Measurements from ENCODE around the gene HAX1.
"Not testable (repeated sequence)": the region's sequence is repeated elsewhere in the genome, so short reads cannot be mapped to it uniquely, and the experiment has no call there.

Gene HAX1

DNA sequence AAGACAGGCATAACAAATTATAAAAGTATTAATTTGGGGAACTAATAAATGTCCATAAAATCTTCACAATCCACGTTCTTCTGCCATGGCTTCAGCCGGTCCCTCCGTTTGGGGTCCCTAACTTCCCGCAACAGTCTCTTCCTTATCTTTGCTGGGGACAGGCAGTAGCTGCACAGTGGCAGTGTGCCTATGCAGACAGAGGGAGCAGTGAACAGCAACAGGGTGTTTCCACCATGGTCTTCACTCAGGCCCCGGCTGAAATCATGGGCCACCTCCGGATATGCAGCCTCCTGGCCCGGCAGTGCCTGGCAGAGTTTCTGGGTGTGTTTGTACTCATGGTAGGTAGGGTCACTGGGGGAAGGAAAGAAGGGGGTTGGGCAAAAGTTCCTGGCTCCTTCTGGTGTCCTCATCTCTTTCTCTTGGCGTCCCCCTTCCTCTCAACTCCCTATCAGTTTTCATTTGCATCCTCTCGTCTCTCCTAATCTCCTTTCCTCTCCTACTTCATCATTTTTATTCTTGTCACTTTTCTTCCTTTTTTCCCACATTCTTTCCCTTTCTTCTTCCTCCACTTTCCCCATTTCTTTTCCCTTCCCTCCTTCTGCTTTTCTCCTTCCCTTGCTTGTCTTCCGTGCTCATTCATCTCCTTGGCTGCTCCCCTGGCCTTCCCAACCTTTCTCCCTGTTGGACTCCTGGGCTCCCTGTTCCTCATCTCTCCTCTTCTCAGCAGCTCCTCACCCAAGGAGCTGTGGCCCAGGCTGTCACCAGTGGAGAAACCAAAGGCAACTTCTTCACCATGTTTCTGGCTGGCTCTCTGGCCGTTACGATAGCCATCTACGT is 40.0 kb downstream of the HAX1 start:
- not testable (repeated sequence) for H3K4me1 ChIP-seq (ENCODE audit: control insufficient read depth, insufficient read depth, low read length); H3K4me3 ChIP-seq (ENCODE audit: low read length in 2 of 2); H3K9me3 ChIP-seq (ENCODE audit: control insufficient read depth in 2 of 2, low read length in 2 of 2); H3K9ac ChIP-seq (ENCODE audit: low read length in 2 of 2); H3K27me3 ChIP-seq (ENCODE audit: control insufficient read depth in 1 of 2, insufficient read depth in 2 of 2, low read length in 2 of 2); H3K27ac ChIP-seq (ENCODE audit: low read length); H3K36me3 ChIP-seq (ENCODE audit: control insufficient read depth in 2 of 2, insufficient read depth in 2 of 2, low read length in 2 of 2)

- no peak overlapping the region for H3K9ac ChIP-seq (ENCODE audit: low read length in 2 of 2)
- H3K4me3 ChIP-seq (ENCODE audit: low read length in 2 of 2), result no peak overlapping the region
- no peaks in the 10 kb centered on the region for H3K4me1 ChIP-seq (ENCODE audit: control insufficient read depth, insufficient read depth, low read length)
- no peak overlapping the region for H3K27ac ChIP-seq (ENCODE audit: low read length)
- H3K27me3 ChIP-seq (ENCODE audit: control insufficient read depth in 1 of 2, insufficient read depth in 2 of 2, low read length in 2 of 2), result no peaks in the 10 kb centered on the region
- no peaks in the 10 kb centered on the region for H3K36me3 ChIP-seq (ENCODE audit: control insufficient read depth in 2 of 2, insufficient read depth in 2 of 2, low read length in 2 of 2)
- H3K9me3 ChIP-seq (ENCODE audit: control insufficient read depth in 2 of 2, low read length in 2 of 2), result no peaks in the 10 kb centered on the region
Measured at GRCh38 chr1:154313066-154313356, 40.6 kb downstream of the HAX1 start.

- not testable (repeated sequence) for H3K27me3 ChIP-seq (ENCODE audit: control insufficient read depth in 1 of 2, insufficient read depth in 2 of 2, low read length in 2 of 2); H3K4me3 ChIP-seq (ENCODE audit: low read length in 2 of 2); H3K27ac ChIP-seq (ENCODE audit: low read length); H3K4me1 ChIP-seq (ENCODE audit: control insufficient read depth, insufficient read depth, low read length); H3K9me3 ChIP-seq (ENCODE audit: control insufficient read depth in 2 of 2, low read length in 2 of 2); H3K9ac ChIP-seq (ENCODE audit: low read length in 2 of 2); H3K36me3 ChIP-seq (ENCODE audit: control insufficient read depth in 2 of 2, insufficient read depth in 2 of 2, low read length in 2 of 2)
Measured at GRCh38 chr1:154314226-154314625, 41.8 kb downstream of the HAX1 start.

GRCh38 chr1:154316704-154317103 is 44.3 kb downstream of the HAX1 start:
- H3K27me3 ChIP-seq (ENCODE audit: control insufficient read depth in 1 of 2, insufficient read depth in 2 of 2, low read length in 2 of 2), result no peaks in the 10 kb centered on the region
- H3K9me3 ChIP-seq (ENCODE audit: control insufficient read depth in 2 of 2, low read length in 2 of 2), result no peaks in the 10 kb centered on the region
- H3K4me1 ChIP-seq (ENCODE audit: control insufficient read depth, insufficient read depth, low read length), result no peaks in the 10 kb centered on the region
- no peak overlapping the region for H3K27ac ChIP-seq (ENCODE audit: low read length)
- no peaks in the 10 kb centered on the region for H3K36me3 ChIP-seq (ENCODE audit: control insufficient read depth in 2 of 2, insufficient read depth in 2 of 2, low read length in 2 of 2)
- H3K4me3 ChIP-seq (ENCODE audit: low read length in 2 of 2), result no peak overlapping the region
- H3K9ac ChIP-seq (ENCODE audit: low read length in 2 of 2), result no peak overlapping the region

GRCh38 chr1:154318386-154318785 is 46.0 kb downstream of the HAX1 start:
- Histone ChIP-seq H3K27me3 (ENCODE audit: control insufficient read depth in 1 of 2, insufficient read depth in 2 of 2, low read length in 2 of 2) (peaks cover 0 to 9% of the 10 kb centered on the region in 2 donors), H3K36me3 (ENCODE audit: control insufficient read depth in 2 of 2, insufficient read depth in 2 of 2, low read length in 2 of 2) (no peaks in the 10 kb centered on the region), H3K27ac (ENCODE audit: low read length) (no peak overlapping the region), H3K9me3 (ENCODE audit: control insufficient read depth in 2 of 2, low read length in 2 of 2) (no peaks in the 10 kb centered on the region), H3K4me1 (ENCODE audit: control insufficient read depth, insufficient read depth, low read length) (no peaks in the 10 kb centered on the region), H3K4me3 (ENCODE audit: low read length in 2 of 2) (no peak overlapping the region), H3K9ac (ENCODE audit: low read length in 2 of 2) (no peak overlapping the region)

GRCh38 chr1:154320882-154321608 is 48.6 kb downstream of the HAX1 start, which contains the start of gene AQP10:
Gene AQP10 (plus strand): TSS chr1:154321093. CDS start chr1:154321156, 63 bp downstream.
- H3K36me3 ChIP-seq (ENCODE audit: control insufficient read depth in 2 of 2, insufficient read depth in 2 of 2, low read length in 2 of 2), result no peaks in the 10 kb centered on the region
- no peak within 1 kb of the TSS for H3K27ac ChIP-seq (ENCODE audit: low read length)
- peaks cover 0 to 10% of the 10 kb centered on the region in 2 donors for H3K27me3 ChIP-seq (ENCODE audit: control insufficient read depth in 1 of 2, insufficient read depth in 2 of 2, low read length in 2 of 2)
- no peak within 1 kb of the TSS for H3K4me3 ChIP-seq (ENCODE audit: low read length in 2 of 2)
- H3K4me1 ChIP-seq (ENCODE audit: control insufficient read depth, insufficient read depth, low read length), result peaks cover 5% of the 10 kb centered on the region
- no peak within 1 kb of the TSS for H3K9ac ChIP-seq (ENCODE audit: low read length in 2 of 2)
- H3K9me3 ChIP-seq (ENCODE audit: control insufficient read depth in 2 of 2, low read length in 2 of 2), result no peaks in the 10 kb centered on the region

DNA sequence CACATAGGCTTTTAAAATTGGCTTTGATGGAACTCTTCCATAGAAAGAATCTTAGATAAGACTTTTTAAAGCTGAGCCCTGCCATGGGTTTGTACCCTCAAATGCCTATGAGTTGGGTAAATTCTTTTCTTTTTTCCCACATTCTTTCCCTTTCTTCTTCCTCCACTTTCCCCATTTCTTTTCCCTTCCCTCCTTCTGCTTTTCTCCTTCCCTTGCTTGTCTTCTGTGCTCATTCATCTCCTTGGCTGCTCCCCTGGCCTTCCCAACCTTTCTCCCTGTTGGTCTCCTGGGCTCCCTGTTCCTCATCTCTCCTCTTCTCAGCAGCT is 49.1 kb downstream of the HAX1 start:
- not testable (repeated sequence) for H3K27ac ChIP-seq (ENCODE audit: low read length); H3K36me3 ChIP-seq (ENCODE audit: control insufficient read depth in 2 of 2, insufficient read depth in 2 of 2, low read length in 2 of 2); H3K4me3 ChIP-seq (ENCODE audit: low read length in 2 of 2); H3K9ac ChIP-seq (ENCODE audit: low read length in 2 of 2); H3K9me3 ChIP-seq (ENCODE audit: control insufficient read depth in 2 of 2, low read length in 2 of 2)
- peaks cover 10% of the 10 kb centered on the region for H3K4me1 ChIP-seq (ENCODE audit: control insufficient read depth, insufficient read depth, low read length)
- peaks cover 0 to 10% of the 10 kb centered on the region in 2 donors for H3K27me3 ChIP-seq (ENCODE audit: control insufficient read depth in 1 of 2, insufficient read depth in 2 of 2, low read length in 2 of 2)

DNA sequence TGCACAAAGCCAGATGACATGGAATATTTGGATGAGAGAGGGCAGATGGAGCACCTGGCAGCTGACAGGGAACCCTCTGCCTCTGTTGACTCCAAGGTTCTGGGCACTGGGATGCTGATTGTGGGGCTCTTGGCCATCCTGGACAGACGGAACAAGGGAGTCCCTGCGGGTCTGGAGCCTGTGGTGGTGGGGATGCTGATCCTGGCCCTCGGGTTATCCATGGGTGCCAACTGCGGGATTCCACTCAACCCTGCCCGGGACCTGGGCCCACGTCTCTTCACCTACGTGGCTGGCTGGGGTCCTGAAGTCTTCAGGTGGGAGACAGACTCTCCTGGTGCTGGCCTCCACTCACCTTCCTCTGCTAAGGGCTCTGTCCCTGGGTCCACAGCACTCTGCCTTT is 51.1 kb downstream of the HAX1 start:
- Histone ChIP-seq H3K4me3 (ENCODE audit: low read length in 2 of 2) (no peak overlapping the region), H3K27ac (ENCODE audit: low read length) (no peak overlapping the region), H3K9me3 (ENCODE audit: control insufficient read depth in 2 of 2, low read length in 2 of 2) (no peaks in the 10 kb centered on the region), H3K4me1 (ENCODE audit: control insufficient read depth, insufficient read depth, low read length) (peaks cover 28% of the 10 kb centered on the region), H3K9ac (ENCODE audit: low read length in 2 of 2) (no peak overlapping the region), H3K36me3 (ENCODE audit: control insufficient read depth in 2 of 2, insufficient read depth in 2 of 2, low read length in 2 of 2) (no peaks in the 10 kb centered on the region), H3K27me3 (ENCODE audit: control insufficient read depth in 1 of 2, insufficient read depth in 2 of 2, low read length in 2 of 2) (peaks cover 0 to 10% of the 10 kb centered on the region in 2 donors)

- H3K4me1 ChIP-seq (ENCODE audit: control insufficient read depth, insufficient read depth, low read length), result peaks cover 35% of the 10 kb centered on the region
- H3K36me3 ChIP-seq (ENCODE audit: control insufficient read depth in 2 of 2, insufficient read depth in 2 of 2, low read length in 2 of 2), result no peaks in the 10 kb centered on the region
- H3K9ac ChIP-seq (ENCODE audit: low read length in 2 of 2), result peak overlapping the region in 1 of 2 donors; percentile 42
- H3K27ac ChIP-seq (ENCODE audit: low read length), result no peak overlapping the region
- peaks cover 0 to 10% of the 10 kb centered on the region in 2 donors for H3K27me3 ChIP-seq (ENCODE audit: control insufficient read depth in 1 of 2, insufficient read depth in 2 of 2, low read length in 2 of 2)
- peak overlapping the region in 1 of 2 donors; percentile 91 for H3K4me3 ChIP-seq (ENCODE audit: low read length in 2 of 2)
- no peaks in the 10 kb centered on the region for H3K9me3 ChIP-seq (ENCODE audit: control insufficient read depth in 2 of 2, low read length in 2 of 2)
Measured at GRCh38 chr1:154324241-154324640, 51.8 kb downstream of the HAX1 start.

GRCh38 chr1:154324669-154325582 is 52.5 kb downstream of the HAX1 start, which contains the start of gene ATP8B2:
Gene ATP8B2 (plus strand): TSS chr1:154325525. CDS start chr1:154328142, 2,617 bp downstream.
- H3K9me3 ChIP-seq (ENCODE audit: control insufficient read depth in 2 of 2, low read length in 2 of 2), result no peaks in the 10 kb centered on the region
- H3K27me3 ChIP-seq (ENCODE audit: control insufficient read depth in 1 of 2, insufficient read depth in 2 of 2, low read length in 2 of 2), result peaks cover 0 to 10% of the 10 kb centered on the region in 2 donors
- peaks cover 42% of the 10 kb centered on the region for H3K4me1 ChIP-seq (ENCODE audit: control insufficient read depth, insufficient read depth, low read length)
- peak within 1 kb of the TSS; percentile 83 to 91 for H3K4me3 ChIP-seq (ENCODE audit: low read length in 2 of 2)
- H3K9ac ChIP-seq (ENCODE audit: low read length in 2 of 2), result peak within 1 kb of the TSS; percentile 92 to 93
- H3K27ac ChIP-seq (ENCODE audit: low read length), result peak within 1 kb of the TSS; percentile 96
- H3K36me3 ChIP-seq (ENCODE audit: control insufficient read depth in 2 of 2, insufficient read depth in 2 of 2, low read length in 2 of 2), result peaks cover 0 to 2% of the 10 kb centered on the region in 2 donors
